ENCODE data around the gene PIK3R5. TPM values are rescaled to one million over a fixed set of nuclear protein-coding genes. Genes with fewer than 3 reads are reported as not detected.

The PIK3R5 gene
- total and polyA plus RNA-seq, 5 experiments from 2014 or later: 20.0 to 104 (median 44.0) TPM

GRCh38 chr17:8947201-8947600 lies 18.3 kb downstream of the PIK3R5 start:
- DNase-seq: no peak
- Mint-ChIP-seq H3K36me3 (peaks cover 16 to 56% (median 44%) of the 10 kb centered on the region in 3 donors), H3K4me1 (peaks cover 60 to 97% (median 90%) of the 10 kb centered on the region in 4 donors), H3K27ac (peak overlapping the region; percentile 52 to 99 (median 90)), H3K9me3 (peaks cover 0 to 9% (median 3%) of the 10 kb centered on the region in 9 donors), H3K4me3 (peak overlapping the region in 5 of 10 donors; percentile 12 to 69 (median 44)), H3K27me3 (no peaks in the 10 kb centered on the region)
- ATAC-seq: no peak
- POLR2A ChIA-PET: interaction anchor here (1.5 to 14.2 kb wide), 2 partner anchors 11 to 28 kb away, joined by 3 to 279 read pairs; partner anchors contain the start of gene PIK3R5

GRCh38 chr17:8946476-8946875 lies 19.0 kb downstream of the PIK3R5 start:
- H3K4me3 Mint-ChIP-seq: peak overlapping the region in 6 of 10 donors; percentile 2 to 69 (median 20)
- DNase-seq (no peak), ATAC-seq (no peak)
- peaks cover 0 to 5% (median 0%) of the 10 kb centered on the region in 9 donors for H3K9me3 Mint-ChIP-seq
- peaks cover 13 to 52% (median 39%) of the 10 kb centered on the region in 3 donors for H3K36me3 Mint-ChIP-seq
- H3K27ac Mint-ChIP-seq: peak overlapping the region; percentile 78 to 99 (median 90)
- peaks cover 60 to 97% (median 90%) of the 10 kb centered on the region in 4 donors for H3K4me1 Mint-ChIP-seq
- POLR2A ChIA-PET: interaction anchor here (14.2 kb wide), 1 partner anchor 12 kb away, joined by 279 read pairs; the partner anchor contains the start of gene PIK3R5
- no peaks in the 10 kb centered on the region for H3K27me3 Mint-ChIP-seq

- Mint-ChIP-seq H3K4me1 (peaks cover 61 to 97% (median 90%) of the 10 kb centered on the region in 4 donors), H3K27ac (peak overlapping the region; percentile 78 to 99 (median 90)), H3K4me3 (peak overlapping the region in 8 of 10 donors; percentile 3 to 43 (median 27)), H3K36me3 (peaks cover 9 to 48% (median 35%) of the 10 kb centered on the region in 3 donors), H3K27me3 (no peaks in the 10 kb centered on the region), H3K9me3 (peaks cover 0 to 3% (median 0%) of the 10 kb centered on the region in 9 donors)
- POLR2A ChIA-PET: interaction anchor here (14.2 kb wide), 1 partner anchor 12 kb away, joined by 279 read pairs; the partner anchor contains the start of gene PIK3R5
- DNase-seq: no peak
- no peak for ATAC-seq
Observed at GRCh38 chr17:8946071-8946470, 19.4 kb downstream of the PIK3R5 start.

GRCh38 chr17:8944748-8945147 lies 20.8 kb downstream of the PIK3R5 start:
- peaks cover 70 to 97% (median 94%) of the 10 kb centered on the region in 4 donors for H3K4me1 Mint-ChIP-seq
- no peaks in the 10 kb centered on the region for H3K9me3 Mint-ChIP-seq
- H3K4me3 Mint-ChIP-seq: peak overlapping the region in 3 of 10 donors; percentile 5 to 42 (median 29)
- ATAC-seq (no peak), DNase-seq (no peak)
- POLR2A ChIA-PET: interaction anchor here (14.2 kb wide), 1 partner anchor 13 kb away, joined by 279 read pairs; the partner anchor contains the start of gene PIK3R5
- H3K27ac Mint-ChIP-seq: peak overlapping the region; percentile 78 to 99 (median 90)
- H3K36me3 Mint-ChIP-seq: peaks cover 7 to 41% (median 25%) of the 10 kb centered on the region in 3 donors
- no peaks in the 10 kb centered on the region for H3K27me3 Mint-ChIP-seq

- peak overlapping the region; percentile 72 to 99 (median 86) for H3K27ac Mint-ChIP-seq
- DNase-seq (no peak), ATAC-seq (no peak)
- peak overlapping the region in 9 of 10 donors; percentile 17 to 65 (median 46) for H3K4me3 Mint-ChIP-seq
- H3K4me1 Mint-ChIP-seq: peaks cover 72 to 98% (median 95%) of the 10 kb centered on the region in 4 donors
- H3K9me3 Mint-ChIP-seq: no peaks in the 10 kb centered on the region
- no peaks in the 10 kb centered on the region for H3K27me3 Mint-ChIP-seq
- POLR2A ChIA-PET: interaction anchor here (0.7 to 14.2 kb wide), 2 partner anchors 14 to 41 kb away, joined by 3 to 279 read pairs; partner anchors contain the start of gene PIK3R5
- H3K36me3 Mint-ChIP-seq: peaks cover 7 to 42% (median 27%) of the 10 kb centered on the region in 3 donors
Observed at GRCh38 chr17:8944083-8944482, 21.4 kb downstream of the PIK3R5 start.

GRCh38 chr17:8941980-8942622 lies 23.4 kb downstream of the PIK3R5 start:
- peak overlapping the region; percentile 91 to 99 (median 96) for H3K27ac Mint-ChIP-seq
- H3K27me3 Mint-ChIP-seq: no peaks in the 10 kb centered on the region
- H3K4me1 Mint-ChIP-seq: peaks cover 63 to 96% (median 91%) of the 10 kb centered on the region in 4 donors

GRCh38 chr17:8941520-8941919 lies 24.0 kb downstream of the PIK3R5 start:
- ATAC-seq: peak; percentile 64 to 66
- H3K4me1 Mint-ChIP-seq: peaks cover 59 to 96% (median 89%) of the 10 kb centered on the region in 4 donors
- peak overlapping the region; percentile 67 to 91 (median 82) for H3K4me3 Mint-ChIP-seq
- H3K27ac Mint-ChIP-seq: peak overlapping the region; percentile 91 to 99 (median 96)
- H3K27me3 Mint-ChIP-seq: no peaks in the 10 kb centered on the region
- DNase-seq: peak; percentile 53 to 81 (median 66)
- H3K36me3 Mint-ChIP-seq: peaks cover 11 to 46% (median 27%) of the 10 kb centered on the region in 3 donors
- H3K9me3 Mint-ChIP-seq: peaks cover 0 to under 1% (median 0%) of the 10 kb centered on the region in 9 donors
- POLR2A ChIA-PET: interaction anchor here (0.7 to 14.2 kb wide), 7 partner anchors 16 to 41 kb away, joined by 3 to 279 read pairs (median 6); partner anchors contain the start of gene PIK3R5

More at GRCh38 chr17:8941980-8942622, 23.4 kb downstream of the PIK3R5 start:
- ATAC-seq (peak; percentile 67 to 69), DNase-seq (peak in 9 of 10 donors; percentile 48 to 82 (median 66))
- H3K9me3 Mint-ChIP-seq: no peaks in the 10 kb centered on the region
- POLR2A ChIA-PET: interaction anchor here (0.7 to 14.2 kb wide), 7 partner anchors 16 to 41 kb away, joined by 3 to 279 read pairs (median 3); partner anchors contain the start of gene PIK3R5
- peaks cover 11 to 48% (median 31%) of the 10 kb centered on the region in 3 donors for H3K36me3 Mint-ChIP-seq
- H3K4me3 Mint-ChIP-seq: peak overlapping the region; percentile 67 to 91 (median 82)

GRCh38 chr17:8940866-8941471 lies 24.5 kb downstream of the PIK3R5 start:
- Mint-ChIP-seq H3K9me3 (peaks cover 0 to 5% (median 0%) of the 10 kb centered on the region in 9 donors), H3K27ac (peak overlapping the region; percentile 91 to 99 (median 96)), H3K4me3 (peak overlapping the region; percentile 67 to 91 (median 82)), H3K36me3 (peaks cover 11 to 45% (median 25%) of the 10 kb centered on the region in 3 donors), H3K4me1 (peaks cover 57 to 96% (median 89%) of the 10 kb centered on the region in 4 donors), H3K27me3 (no peaks in the 10 kb centered on the region)
- ATAC-seq: peak; percentile 27 to 35
- peak in 3 of 10 donors; percentile 23 to 51 (median 26) for DNase-seq
- POLR2A ChIA-PET: interaction anchor here (1.1 to 14.2 kb wide), 7 partner anchors 8 to 40 kb away, joined by 3 to 279 read pairs (median 6); partner anchors contain the start of gene PIK3R5

- POLR2A ChIA-PET: interaction anchor here (0.7 to 14.2 kb wide), 6 partner anchors 8 to 45 kb away, joined by 3 to 279 read pairs (median 6); partner anchors contain the start of gene PIK3R5
- ATAC-seq: peak; percentile 24 to 60
- H3K4me3 Mint-ChIP-seq: peak overlapping the region in 9 of 10 donors; percentile 68 to 91 (median 80)
- H3K36me3 Mint-ChIP-seq: peaks cover 14 to 36% (median 20%) of the 10 kb centered on the region in 3 donors
- no peaks in the 10 kb centered on the region for H3K27me3 Mint-ChIP-seq
- H3K4me1 Mint-ChIP-seq: peaks cover 52 to 93% (median 88%) of the 10 kb centered on the region in 4 donors
- peak overlapping the region; percentile 91 to 99 (median 96) for H3K27ac Mint-ChIP-seq
- peaks cover 0 to 9% (median 0%) of the 10 kb centered on the region in 9 donors for H3K9me3 Mint-ChIP-seq
- DNase-seq: peak in 3 of 10 donors; percentile 59 to 73 (median 66)
Observed at GRCh38 chr17:8939496-8940334, 25.8 kb downstream of the PIK3R5 start.

- Mint-ChIP-seq H3K27ac (peak overlapping the region; percentile 91 to 99 (median 96)), H3K36me3 (peaks cover 11 to 28% (median 14%) of the 10 kb centered on the region in 3 donors)
Observed at GRCh38 chr17:8938933-8939332, 26.6 kb downstream of the PIK3R5 start.

GRCh38 chr17:8935191-8935590 lies 30.3 kb downstream of the PIK3R5 start:
- Mint-ChIP-seq H3K4me3 (peak overlapping the region in 9 of 10 donors; percentile 3 to 52 (median 30)), H3K36me3 (peaks cover 20 to 44% (median 38%) of the 10 kb centered on the region in 3 donors), H3K27ac (peak overlapping the region; percentile 32 to 89 (median 68)), H3K4me1 (peaks cover 38 to 88% (median 72%) of the 10 kb centered on the region in 4 donors), H3K27me3 (no peaks in the 10 kb centered on the region), H3K9me3 (peaks cover 5 to 20% (median 12%) of the 10 kb centered on the region in 9 donors)
- no peak for DNase-seq
- POLR2A ChIA-PET: no interaction called here
- peak; percentile 18 to 35 for ATAC-seq

More at GRCh38 chr17:8938933-8939332, 26.6 kb downstream of the PIK3R5 start:
- Mint-ChIP-seq H3K4me1 (peaks cover 51 to 93% (median 87%) of the 10 kb centered on the region in 4 donors), H3K4me3 (peak overlapping the region in 8 of 10 donors; percentile 68 to 91 (median 82)), H3K9me3 (peaks cover 0 to 10% (median 0%) of the 10 kb centered on the region in 9 donors), H3K27me3 (no peaks in the 10 kb centered on the region)
- DNase-seq: no peak
- no peak for ATAC-seq
- POLR2A ChIA-PET: interaction anchor here (0.5 to 14.2 kb wide), 3 partner anchors 19 to 200 kb away, joined by 3 to 279 read pairs (median 51); partner anchors contain the start of gene PIK3R5
